ENCODE results near the gene PTK7.

GRCh38 chr6:43181942-43182860, 106.1 kb downstream of the PTK7 start, which contains the start of gene CUL9:
- TF ChIP-seq TSHZ2 (CRISPR knock-in tag; IDR thresholded peaks at IDR 0.05) = peak; percentile 25; the same call in 1 of the 2 replicates
- TF ChIP-seq ZNF565 (CRISPR knock-in tag; conservative IDR thresholded peaks at IDR 0.05; ENCODE audit: low read depth) = no peak
- TF ChIP-seq BACH2 (CRISPR knock-in tag; IDR thresholded peaks at IDR 0.05; ENCODE audit: borderline replicate concordance) = no peak
- no peak for TF ChIP-seq ARNTL (CRISPR knock-in tag; IDR thresholded peaks at IDR 0.05; ENCODE audit: borderline replicate concordance, low read depth)
- TF ChIP-seq ESRRG (CRISPR knock-in tag; IDR thresholded peaks at IDR 0.05) = no peak
- no peak for TF ChIP-seq PATZ1 (CRISPR knock-in tag; IDR thresholded peaks at IDR 0.05; ENCODE audit: borderline replicate concordance)

Measured in SK-N-SH treated with all-trans-retinoic acid at 6 μM for 48 hours (cell line).